Measurements from ENCODE around the gene EPHA1.
A peak's percentile ranks its signal among the peaks of the same experiment; 100 is the strongest.
"Not testable (repeated sequence)": the region's sequence is repeated elsewhere in the genome, so short reads cannot be mapped to it uniquely, and the experiment has no call there.

EPHA1 gene

GRCh38 chr7:143429770-143430698 lies 21.4 kb upstream of the EPHA1 start:
- peak; percentile 37 for DNase-seq

- no peak for DNase-seq
Observed at GRCh38 chr7:143426479-143427142, 18.0 kb upstream of the EPHA1 start.

GRCh38 chr7:143424476-143424875 lies 15.8 kb upstream of the EPHA1 start:
- DNase-seq: not testable (repeated sequence)

- no peak for DNase-seq
Observed at GRCh38 chr7:143422033-143422432, 13.4 kb upstream of the EPHA1 start.

- DNase-seq: not testable (repeated sequence)
Observed at GRCh38 chr7:143420624-143421023, 12.0 kb upstream of the EPHA1 start.

GRCh38 chr7:143419880-143420279 lies 11.2 kb upstream of the EPHA1 start:
- no peak for DNase-seq

- no peak for DNase-seq
Observed at GRCh38 chr7:143418681-143419458, 10.2 kb upstream of the EPHA1 start.

GRCh38 chr7:143417734-143418383 lies 9.2 kb upstream of the EPHA1 start:
- DNase-seq: no peak

GRCh38 chr7:143416565-143417149 lies 8.0 kb upstream of the EPHA1 start:
- peak; percentile 81 for DNase-seq

GRCh38 chr7:143415742-143416397 lies 7.2 kb upstream of the EPHA1 start:
- DNase-seq: no peak

GRCh38 chr7:143415209-143415608 lies 6.6 kb upstream of the EPHA1 start:
- not testable (repeated sequence) for DNase-seq

- no peak for DNase-seq
Observed at GRCh38 chr7:143413123-143413522, 4.5 kb upstream of the EPHA1 start.

- no peak for DNase-seq
Observed at GRCh38 chr7:143411976-143412708, 3.5 kb upstream of the EPHA1 start.

GRCh38 chr7:143410521-143411004 lies 1.9 kb upstream of the EPHA1 start:
- DNase-seq: peak; percentile 90

- DNase-seq: no peak
Observed at GRCh38 chr7:143408252-143408685, 387 bp downstream of the EPHA1 start.

GRCh38 chr7:143407287-143408251 lies 1.1 kb downstream of the EPHA1 start:
- DNase-seq: peak; percentile 28

- no peak for DNase-seq
Observed at GRCh38 chr7:143406002-143406357, 2.7 kb downstream of the EPHA1 start.

- DNase-seq: no peak
Observed at GRCh38 chr7:143405173-143406001, 3.3 kb downstream of the EPHA1 start.

GRCh38 chr7:143402233-143402632 lies 6.4 kb downstream of the EPHA1 start:
- not testable (repeated sequence) for DNase-seq
